Upper lobe of right lung (tissue), 1 donor: ENCODE data around the gene SMAD3. TPM values are rescaled to one million over a fixed set of nuclear protein-coding genes. Genes with fewer than 3 reads are reported as not detected.

Source experiments
- ATAC-seq: fragments of 200-7000 bp; cut with Tn5 transposase; one replicate; pipeline ENCODE4 v1.9.1; 2020; ENCODE audit warnings: mild to moderate bottlenecking, moderate library complexity
- DNase-seq: peaks from one replicate; pipeline ENCODE4 v3.0.0-alpha.2; 2020
- H3K27ac ChIP-seq: fragments of 200-600 bp; one replicate; pipeline ENCODE4 v1.8.0; 2022
- H3K27me3 ChIP-seq: fragments of 200-600 bp; one replicate; pipeline ENCODE4 v1.8.0; 2022; ENCODE audit warnings: mild to moderate bottlenecking
- H3K36me3 ChIP-seq: fragments of 200-600 bp; one replicate; pipeline ENCODE4 v1.8.0; 2022
- H3K4me1 ChIP-seq: fragments of 200-600 bp; one replicate; pipeline ENCODE4 v1.8.0; 2022
- H3K4me3 ChIP-seq: fragments of 200-600 bp; one replicate; pipeline ENCODE4 v1.8.0; 2022; ENCODE audit warnings: mild to moderate bottlenecking
- H3K9me3 ChIP-seq: fragments of 200-600 bp; one replicate; pipeline ENCODE4 v1.8.0; 2022
- CTCF ChIP-seq: fragments of 200-600 bp; IDR thresholded peaks from one replicate; pipeline ENCODE4 v1.8.0; 2022; ENCODE audit warnings: antibody characterized with exemption
- intact Hi-C: fragments of 100-400 bp; cut with DNase I; formaldehyde crosslinking; loops from one replicate; pipeline ENCODE4 v1.11.0; 2022
- total RNA-seq: library from RNA; stranded (reverse); fragmentation: NEBNext Ultra II Directional; extraction: Animal tissue kit (Norgen Biotek cat#: 25700); gene quantifications from one replicate; pipeline ENCODE4 v1.2.1, GENCODE V29; 2021
- donor health status: DM: no; HTN: yes; CAD: no; lungs with severe emphysema.

Gene SMAD3
- total RNA-seq, 1 donor from 2014 or later, result 31.6 TPM

- Histone ChIP-seq H3K27me3 (no peaks in the 10 kb centered on the region), H3K36me3 (no peaks in the 10 kb centered on the region), H3K4me3 (no peak overlapping the region), H3K27ac (peak overlapping the region; percentile 59), H3K4me1 (peaks cover 82% of the 10 kb centered on the region), H3K9me3 (no peaks in the 10 kb centered on the region)
- intact Hi-C loops, result no loop called here
- no peak for ATAC-seq
- TF ChIP-seq CTCF, result no peak
- no peak for DNase-seq
Observed at GRCh38 chr15:67079361-67079760, 14.0 kb downstream of the SMAD3 start.

- Histone ChIP-seq H3K4me3 (no peak overlapping the region), H3K27ac (peak overlapping the region; percentile 74), H3K36me3 (no peaks in the 10 kb centered on the region), H3K4me1 (peaks cover 82% of the 10 kb centered on the region), H3K9me3 (no peaks in the 10 kb centered on the region), H3K27me3 (no peaks in the 10 kb centered on the region)
- DNase-seq (peak; percentile 78), ATAC-seq (peak; percentile 75)
- intact Hi-C loops, result no loop called here
- no peak for TF ChIP-seq CTCF
Observed at GRCh38 chr15:67080118-67080899, 14.9 kb downstream of the SMAD3 start.

- H3K27me3 ChIP-seq, result no peaks in the 10 kb centered on the region
- peaks cover 86% of the 10 kb centered on the region for H3K4me1 ChIP-seq
- H3K27ac ChIP-seq, result peak overlapping the region; percentile 74
- DNase-seq, result peak; percentile 83
- no peak for TF ChIP-seq CTCF
- H3K9me3 ChIP-seq, result no peaks in the 10 kb centered on the region
- no peak overlapping the region for H3K4me3 ChIP-seq
- intact Hi-C loops, result no loop called here
- peak; percentile 84 for ATAC-seq
- no peaks in the 10 kb centered on the region for H3K36me3 ChIP-seq
Observed at GRCh38 chr15:67080900-67081431, 15.6 kb downstream of the SMAD3 start.

- peaks cover 92% of the 10 kb centered on the region for H3K4me1 ChIP-seq
- H3K36me3 ChIP-seq, result no peaks in the 10 kb centered on the region
- H3K9me3 ChIP-seq, result no peaks in the 10 kb centered on the region
- H3K27me3 ChIP-seq, result no peaks in the 10 kb centered on the region
- no peak for DNase-seq
- peak; percentile 42 for ATAC-seq
- intact Hi-C loops, result no loop called here
- TF ChIP-seq CTCF, result no peak
- H3K4me3 ChIP-seq, result no peak overlapping the region
- peak overlapping the region; percentile 74 for H3K27ac ChIP-seq
Observed at GRCh38 chr15:67082007-67082536, 16.7 kb downstream of the SMAD3 start.

GRCh38 chr15:67083135-67083762, 17.8 kb downstream of the SMAD3 start:
- Histone ChIP-seq H3K36me3 (no peaks in the 10 kb centered on the region), H3K4me3 (no peak overlapping the region), H3K27me3 (no peaks in the 10 kb centered on the region), H3K4me1 (peaks cover 94% of the 10 kb centered on the region), H3K9me3 (no peaks in the 10 kb centered on the region), H3K27ac (peak overlapping the region; percentile 74)
- intact Hi-C loops, result no loop called here
- no peak for DNase-seq
- ATAC-seq, result no peak
- TF ChIP-seq CTCF, result no peak
